Astrocyte of the spinal cord (primary cell): Measurements from ENCODE around the gene PIP4P1.
A peak's percentile ranks its signal among the peaks of the same experiment; 100 is the strongest.

Experiments
- DNase-seq: peaks from one replicate; pipeline ENCODE4 v3.0.0; 2011; ENCODE audit warnings: low read depth, low spot score
- H3K4me3 ChIP-seq: 2 replicates; pipeline ENCODE4 v1.5.1; 2011; ENCODE audit warnings: low read depth, mild to moderate bottlenecking, low read length, moderate library complexity
- CTCF ChIP-seq: IDR thresholded peaks from 2 replicates; pipeline ENCODE4 v1.5.1; 2012; ENCODE audit warnings: low read depth, mild to moderate bottlenecking, low read length, inconsistent platforms
- in situ Hi-C: cut with HindIII; loops from 2 replicates; pipeline ENCODE4 v1.10.0; 2017; ENCODE audit warnings: low sequenced_read_pairs

The PIP4P1 gene

DNA sequence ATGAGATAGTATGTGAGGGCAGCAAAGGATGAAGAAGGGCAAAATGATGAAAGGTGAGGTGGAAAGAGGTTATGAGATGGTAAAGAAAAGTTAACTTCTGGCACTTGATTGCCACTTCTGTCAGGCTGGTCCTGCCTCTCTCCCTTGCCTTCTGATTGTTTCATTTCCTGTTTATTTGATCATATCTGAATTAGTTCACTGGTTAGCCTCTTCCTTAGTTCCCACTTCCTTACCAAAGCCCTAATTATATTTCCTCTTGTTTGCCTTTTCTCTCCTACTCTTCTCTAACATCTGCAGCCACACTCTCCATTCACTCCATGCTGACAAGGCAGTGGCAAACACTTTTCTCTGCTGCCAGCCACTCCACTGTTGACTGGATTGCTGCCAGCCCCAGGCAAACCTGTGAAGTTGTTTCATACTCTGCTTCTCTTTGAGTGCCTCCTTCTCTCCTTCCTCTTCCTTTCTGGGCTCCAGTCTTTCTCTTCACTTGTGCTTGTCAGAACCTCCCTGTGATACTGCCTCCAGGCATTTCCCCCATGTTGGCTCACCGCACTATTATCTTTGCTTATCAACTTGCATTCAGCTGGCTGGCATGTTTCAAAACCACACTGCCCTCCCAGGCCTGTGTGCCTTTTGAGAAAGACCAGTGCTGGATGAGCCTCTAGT, 16.1 kb upstream of the PIP4P1 start:
- DNase-seq = peak; percentile 58

DNA sequence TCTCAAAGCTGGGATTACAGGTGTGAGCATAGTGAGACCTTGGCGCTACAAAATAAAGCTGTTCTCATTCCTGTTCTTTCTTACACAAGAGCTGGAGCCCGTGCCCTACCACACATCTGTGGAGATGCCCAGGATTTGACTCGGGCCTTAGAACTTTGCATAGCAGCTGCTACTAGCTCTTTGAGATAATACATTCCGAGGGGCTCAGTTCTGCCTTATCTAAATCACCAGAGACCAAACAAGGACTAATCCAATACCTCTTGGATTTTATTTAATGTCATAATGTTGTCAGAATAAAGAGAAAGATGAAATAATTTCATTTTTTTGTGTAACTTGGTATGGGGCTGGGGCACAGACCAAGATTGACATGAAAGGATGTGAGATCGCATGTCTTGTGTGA, 15.5 kb upstream of the PIP4P1 start:
- H3K4me3 ChIP-seq = no peak overlapping the region
- TF ChIP-seq CTCF = no peak
- in situ Hi-C loops = no loop called here
- no peak for DNase-seq

More for the DNA sequence above, 16.1 kb upstream of the PIP4P1 start:
- TF ChIP-seq CTCF = no peak
- no peak overlapping the region for H3K4me3 ChIP-seq
- in situ Hi-C loops = no loop called here

DNA sequence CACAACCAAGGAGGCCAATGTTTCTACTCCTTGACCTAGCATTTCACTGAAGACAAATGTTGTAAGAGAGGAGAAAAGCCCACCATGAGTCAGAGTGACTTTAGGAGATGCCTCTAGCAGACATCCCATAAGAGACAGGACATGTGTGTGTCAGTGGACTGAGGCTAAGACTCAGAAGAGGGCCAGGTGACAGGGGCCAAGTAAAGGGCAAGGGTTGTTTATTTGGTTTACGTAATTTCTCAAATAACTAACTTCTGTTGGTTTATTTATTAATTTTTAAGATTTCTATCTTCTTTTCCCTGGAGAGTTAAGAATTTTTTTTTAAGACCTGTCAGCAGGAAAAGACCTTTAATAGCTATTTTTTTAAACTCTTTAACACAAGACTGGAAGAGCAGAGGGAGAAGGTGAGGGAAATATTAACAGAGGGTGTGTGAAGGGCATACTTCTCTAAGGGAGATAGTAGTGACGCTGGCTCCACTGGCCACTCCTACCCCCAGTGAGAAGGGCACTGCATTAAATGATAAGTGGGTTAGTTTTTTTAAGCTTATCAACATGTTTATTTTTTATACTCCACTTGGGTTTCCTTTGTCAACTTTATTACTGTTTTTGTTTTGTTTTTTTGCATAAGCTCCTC, 11.4 kb upstream of the PIP4P1 start:
- TF ChIP-seq CTCF = no peak
- no peak for DNase-seq
- in situ Hi-C loops = no loop called here
- no peak overlapping the region for H3K4me3 ChIP-seq

GRCh38 chr14:20470603-20470901, 9.3 kb upstream of the PIP4P1 start:
- DNase-seq = no peak
- in situ Hi-C loops = no loop called here
- H3K4me3 ChIP-seq = peak overlapping the region; percentile 75
- TF ChIP-seq CTCF = no peak

DNA sequence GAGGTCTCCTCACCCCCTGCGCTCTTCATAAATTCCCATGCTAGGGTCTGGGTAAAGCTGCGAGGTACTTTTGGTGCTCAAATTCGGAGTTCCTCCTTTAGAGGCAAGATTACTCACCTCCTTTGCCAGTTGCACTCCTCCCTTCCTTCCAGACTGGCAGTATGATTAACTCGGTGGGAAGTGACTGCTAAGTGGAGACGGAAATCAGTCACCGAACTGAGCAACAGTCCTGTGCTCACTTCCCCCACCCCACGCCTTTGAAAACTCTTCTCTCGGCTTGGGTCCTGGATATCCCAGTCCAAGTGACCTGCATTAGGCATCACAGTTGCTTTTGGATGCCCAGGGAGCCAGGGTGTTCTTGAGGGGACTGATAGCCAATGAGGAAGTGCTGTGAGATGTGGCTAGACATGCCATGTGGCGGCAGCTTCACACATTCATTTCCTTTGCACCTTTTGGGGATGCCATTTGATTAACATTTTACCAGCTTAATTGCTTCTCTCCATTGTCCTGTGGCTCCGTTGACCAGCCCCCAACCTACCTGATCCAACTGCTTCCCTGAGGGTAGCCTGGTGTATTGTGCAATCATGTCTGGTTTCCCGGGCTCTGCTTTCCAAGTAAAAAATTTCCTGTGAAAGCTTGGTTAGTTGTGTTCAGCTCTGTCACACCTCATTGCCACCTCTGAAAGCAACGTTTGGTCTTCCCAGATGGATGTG, 8.8 kb upstream of the PIP4P1 start:
- TF ChIP-seq CTCF = no peak
- peak; percentile 28 for DNase-seq
- peak overlapping the region; percentile 75 for H3K4me3 ChIP-seq
- in situ Hi-C loops = no loop called here

DNA sequence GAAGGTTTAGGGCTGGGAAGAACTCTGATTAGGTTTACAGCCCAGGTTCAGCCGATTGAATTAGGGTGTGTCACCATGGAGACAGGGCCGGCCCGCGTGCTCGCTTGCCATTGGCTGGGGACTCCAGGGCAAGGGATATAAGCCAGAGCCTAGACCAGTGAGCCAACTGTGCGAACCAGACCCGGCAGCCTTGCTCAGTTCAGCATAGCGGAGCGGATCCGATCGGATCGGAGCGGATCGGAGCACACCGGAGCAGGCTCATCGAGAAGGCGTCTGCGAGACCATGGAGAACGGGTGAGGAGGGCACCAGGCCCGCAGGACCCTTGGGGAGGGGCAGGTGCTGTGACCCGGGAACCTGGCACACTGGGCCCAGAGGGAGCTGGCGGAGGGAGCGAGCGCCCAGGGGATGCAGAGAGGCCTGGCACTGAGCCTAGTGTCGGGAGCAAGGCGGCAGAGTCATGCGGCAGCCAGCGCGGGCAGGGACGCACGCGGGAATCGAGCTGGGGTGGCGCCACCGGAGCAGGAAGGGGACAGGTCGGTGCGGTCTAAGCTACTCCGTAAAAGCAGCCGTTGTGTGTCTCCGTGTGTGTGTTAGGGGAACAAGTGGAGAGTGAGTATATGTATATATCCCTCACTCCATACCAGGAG, 8.1 kb upstream of the PIP4P1 start, which contains the start of gene PNP:
Gene PNP (plus strand): TSS at position 165 of the 648 bp plus-strand sequence. CDS start 119 bp downstream, at position 284.
- no peak for TF ChIP-seq CTCF
- in situ Hi-C loops = no loop called here
- H3K4me3 ChIP-seq = peak within 1 kb of the TSS; percentile 75
- DNase-seq = peak; percentile 82
